Adrenal gland (tissue), 5 donors: ENCODE data around the gene CHMP4A.

ENCODE experiments used
- POLR2A ChIP-seq, 2 donors: fragments of 450-650 bp; IDR thresholded peaks; one replicate each; pipeline ENCODE4 v1.6.1; 2017; ENCODE audit warnings: antibody characterized with exemption in 2 of 2, mild to moderate bottlenecking in 2 of 2, moderate library complexity in 1 of 2
- TF ChIP-seq, protein P1 (sequence below), 6 experiments: fragments of 450-650 bp in 4 of 6; fragments of 200-600 bp in 2 of 6; sonication (generic) in 1 of 6; IDR thresholded peaks; 1 replicate in 5 of 6; 2 replicates in 1 of 6; pipeline versions ENCODE4 v1.5.1 to v1.8.0; 2016 to 2021; ENCODE audit warnings: antibody characterized with exemption in 6 of 6, mild to moderate bottlenecking in 2 of 6, moderate library complexity in 1 of 6
- donor health status: DM: no; HTN: no; CAD: no.

DNA sequence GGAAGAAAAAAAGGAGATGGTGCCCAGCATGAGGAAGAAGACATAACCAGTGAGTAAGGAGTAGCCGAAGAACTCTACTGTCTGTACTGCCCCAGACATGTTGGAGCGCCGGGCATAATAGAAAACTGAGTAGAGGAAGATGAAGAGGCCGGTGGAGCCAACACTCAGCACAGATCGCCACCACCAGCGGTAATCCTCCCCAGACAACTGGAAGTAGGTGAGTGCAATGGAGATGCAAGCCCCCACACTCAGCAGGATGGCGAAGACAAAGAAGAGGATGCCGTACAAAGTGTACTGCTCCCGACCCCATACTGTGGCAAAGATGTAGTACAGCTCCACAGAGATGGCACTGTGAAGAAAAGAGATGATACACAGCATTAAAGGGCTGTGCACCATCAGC, 23.8 kb downstream of the CHMP4A start:
- TF ChIP-seq, protein P1, sequence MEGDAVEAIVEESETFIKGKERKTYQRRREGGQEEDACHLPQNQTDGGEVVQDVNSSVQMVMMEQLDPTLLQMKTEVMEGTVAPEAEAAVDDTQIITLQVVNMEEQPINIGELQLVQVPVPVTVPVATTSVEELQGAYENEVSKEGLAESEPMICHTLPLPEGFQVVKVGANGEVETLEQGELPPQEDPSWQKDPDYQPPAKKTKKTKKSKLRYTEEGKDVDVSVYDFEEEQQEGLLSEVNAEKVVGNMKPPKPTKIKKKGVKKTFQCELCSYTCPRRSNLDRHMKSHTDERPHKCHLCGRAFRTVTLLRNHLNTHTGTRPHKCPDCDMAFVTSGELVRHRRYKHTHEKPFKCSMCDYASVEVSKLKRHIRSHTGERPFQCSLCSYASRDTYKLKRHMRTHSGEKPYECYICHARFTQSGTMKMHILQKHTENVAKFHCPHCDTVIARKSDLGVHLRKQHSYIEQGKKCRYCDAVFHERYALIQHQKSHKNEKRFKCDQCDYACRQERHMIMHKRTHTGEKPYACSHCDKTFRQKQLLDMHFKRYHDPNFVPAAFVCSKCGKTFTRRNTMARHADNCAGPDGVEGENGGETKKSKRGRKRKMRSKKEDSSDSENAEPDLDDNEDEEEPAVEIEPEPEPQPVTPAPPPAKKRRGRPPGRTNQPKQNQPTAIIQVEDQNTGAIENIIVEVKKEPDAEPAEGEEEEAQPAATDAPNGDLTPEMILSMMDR (IDR thresholded peaks at IDR 0.05) = no peak
- TF ChIP-seq POLR2A (IDR thresholded peaks at IDR 0.05) = no peak
